SK-N-SH (cell line): ENCODE data around the gene CUEDC1. TPM values are rescaled to one million over a fixed set of nuclear protein-coding genes. Genes with fewer than 3 reads are reported as not detected.

ENCODE experiments used
- CTCF ChIA-PET: fragments of 300-600, 350-600 bp; formaldehyde crosslinking; extraction: SDS; loops from one replicate; lab custom pipeline; 2021; lab: Yijun Ruan, JAX
- POLR2A ChIA-PET: fragments of 350-600 bp; sonication (Branson Sonifier 250); formaldehyde crosslinking; extraction: SDS; loops from one replicate; lab custom pipeline; 2020; ENCODE audit warnings: antibody characterized with exemption, inconsistent platforms; lab: Yijun Ruan, JAX
- DNase-seq: peaks from one replicate; pipeline ENCODE4 v3.0.0; 2012
- H2AFZ ChIP-seq: fragments of 200-600 bp; sonication (generic); 2 replicates; pipeline ENCODE4 v1.8.1; 2016; ENCODE audit warnings: antibody characterized with exemption, mild to moderate bottlenecking, low read depth
- H3F3A ChIP-seq: fragments of 200-600 bp; sonication (generic); replicated peaks from 2 replicates; pipeline ENCODE3; 2016; ENCODE audit warnings: antibody characterized with exemption, mild to moderate bottlenecking; ENCODE audit not compliant: insufficient read depth
- H3K27ac ChIP-seq, 2 experiments: fragments of 200-500 bp in 1 of 2; fragments of 200-600 bp in 1 of 2; sonication (Bioruptor generic) in 1 of 2; sonication (generic), shearing (Covaris generic) in 1 of 2; 2 replicates each; pipeline versions ENCODE4 v1.5.1 to v1.6.1; 2014 to 2016; ENCODE audit warnings: low read depth in 2 of 2, inconsistent platforms in 1 of 2, low read length in 1 of 2, mild to moderate bottlenecking in 1 of 2, mixed read lengths in 1 of 2
- H3K27me3 ChIP-seq: fragments of 200-600 bp; sonication (generic), shearing (Covaris generic); 2 replicates; pipeline ENCODE4 v1.6.1; 2016; ENCODE audit warnings: mixed run types; ENCODE audit not compliant: insufficient read depth
- H3K36me3 ChIP-seq, 2 experiments: fragments of 200-500 bp in 1 of 2; fragments of 200-600 bp in 1 of 2; sonication (Bioruptor generic) in 1 of 2; sonication (generic) in 1 of 2; replicated peaks in 1 of 2; 2 replicates each; pipeline versions ENCODE3 to v1.5.1; 2014 to 2016; ENCODE audit warnings: low read length in 1 of 2, mild to moderate bottlenecking in 1 of 2; ENCODE audit not compliant: insufficient read depth in 2 of 2, control insufficient read depth in 1 of 2
- H3K4me1 ChIP-seq, 2 experiments: fragments of 200-500 bp in 1 of 2; fragments of 200-600 bp in 1 of 2; sonication (Bioruptor generic) in 1 of 2; sonication (generic), shearing (Covaris generic) in 1 of 2; 2 replicates each; pipeline versions ENCODE4 v1.5.1 to v1.6.1; 2014 to 2016; ENCODE audit warnings: low read depth in 1 of 2, low read length in 1 of 2, mixed run types in 1 of 2; ENCODE audit not compliant: insufficient read depth in 2 of 2, control insufficient read depth in 1 of 2
- H3K4me2 ChIP-seq: fragments of 200-600 bp; sonication (generic), shearing (Covaris generic); 2 replicates; pipeline ENCODE4 v1.6.1; 2017; ENCODE audit warnings: mixed run types
- H3K4me3 ChIP-seq, 2 experiments: fragments of 200-500 bp in 1 of 2; fragments of 200-600 bp in 1 of 2; sonication (Bioruptor generic) in 1 of 2; sonication (generic), shearing (Covaris generic) in 1 of 2; 2 replicates each; pipeline versions ENCODE4 v1.5.1 to v1.8.1; 2014 to 2016; ENCODE audit warnings: low read depth in 2 of 2, inconsistent platforms in 1 of 2, low read length in 1 of 2, mild to moderate bottlenecking in 1 of 2, mixed read lengths in 1 of 2, moderate library complexity in 1 of 2
- H3K79me2 ChIP-seq: fragments of 200-600 bp; sonication (generic); 2 replicates; pipeline ENCODE4 v1.8.1; 2017; ENCODE audit warnings: mild to moderate bottlenecking; ENCODE audit not compliant: insufficient read depth
- H3K9ac ChIP-seq: fragments of 200-600 bp; sonication (generic); 2 replicates; pipeline ENCODE4 v1.6.1; 2017; ENCODE audit warnings: mixed run types
- H3K9me2 ChIP-seq: fragments of 200-600 bp; sonication (generic); 2 replicates; pipeline ENCODE4 v1.6.1; 2017; ENCODE audit warnings: mixed run types
- H3K9me3 ChIP-seq: fragments of 200-600 bp; sonication (generic); 2 replicates; pipeline ENCODE4 v1.6.1; 2017; ENCODE audit warnings: mixed run types, mild to moderate bottlenecking, moderate library complexity
- H4K20me1 ChIP-seq: fragments of 200-600 bp; sonication (generic); 2 replicates; pipeline ENCODE4 v1.6.1; 2017; ENCODE audit warnings: mild to moderate bottlenecking, mixed run types; ENCODE audit not compliant: insufficient read depth
- CTCF ChIP-seq: fragments of 200-600 bp; sonication (generic); IDR thresholded peaks from 2 replicates; pipeline ENCODE4 v1.6.1; 2017; ENCODE audit warnings: antibody characterized with exemption, mild to moderate bottlenecking, moderate library complexity
- MEF2A ChIP-seq: IDR thresholded peaks from 2 replicates; pipeline ENCODE4 v1.4.0; 2012; ENCODE audit warnings: low read depth, borderline replicate concordance
- PBX3 ChIP-seq: IDR thresholded peaks from 2 replicates; pipeline ENCODE4; 2012
- POLR2AphosphoS5 ChIP-seq: IDR thresholded peaks from 2 replicates; pipeline ENCODE4 v1.6.1; 2012; ENCODE audit warnings: low read depth, low read length
- RAD21 ChIP-seq: IDR thresholded peaks from 2 replicates; pipeline ENCODE4 v1.6.1; 2012; ENCODE audit warnings: mild to moderate bottlenecking, low read length
- RXRA ChIP-seq: IDR thresholded peaks from 2 replicates; pipeline ENCODE4 v1.4.0; 2012; ENCODE audit warnings: low read depth, mild to moderate bottlenecking, borderline replicate concordance
- SMC3 ChIP-seq: IDR thresholded peaks from 2 replicates; pipeline ENCODE4 v1.6.1; 2012; ENCODE audit warnings: low read depth, low read length, improper control_type of control experiment
- WGBS: methylation state at CpG from one replicate; pipeline ENCODE4 v1.1.6; 2017; ENCODE audit warnings: low lambda C conversion rate; 5-methylcytosine and 5-hydroxymethylcytosine counted together
- polyA plus RNA-seq, 3 experiments: library from polyadenylated mRNA; depleted of rRNA; stranded (reverse); fragments of >200 nt; gene quantifications; 2 replicates each; pipeline ENCODE4 v1.2.3, GENCODE V29; 2012
- TF ChIP-seq, protein P1 (sequence below): IDR thresholded peaks from 2 replicates; pipeline ENCODE4 v1.6.1; 2012; ENCODE audit warnings: mild to moderate bottlenecking, low read depth, low read length, moderate library complexity
- TF ChIP-seq, protein P2 (sequence below): IDR thresholded peaks from 2 replicates; pipeline ENCODE4 v1.4.0; 2012; ENCODE audit warnings: low read depth, borderline replicate concordance

The CUEDC1 gene
- polyA plus RNA-seq, 1 of the 3 experiments (the other 2 are of a cell fraction), result 58.9 TPM

- 0 out of 2 replicates have a peak, but pooled peaks have one; percentile 6 for TF ChIP-seq RXRA
- TF ChIP-seq CTCF, result no peak
- TF ChIP-seq, protein P1, sequence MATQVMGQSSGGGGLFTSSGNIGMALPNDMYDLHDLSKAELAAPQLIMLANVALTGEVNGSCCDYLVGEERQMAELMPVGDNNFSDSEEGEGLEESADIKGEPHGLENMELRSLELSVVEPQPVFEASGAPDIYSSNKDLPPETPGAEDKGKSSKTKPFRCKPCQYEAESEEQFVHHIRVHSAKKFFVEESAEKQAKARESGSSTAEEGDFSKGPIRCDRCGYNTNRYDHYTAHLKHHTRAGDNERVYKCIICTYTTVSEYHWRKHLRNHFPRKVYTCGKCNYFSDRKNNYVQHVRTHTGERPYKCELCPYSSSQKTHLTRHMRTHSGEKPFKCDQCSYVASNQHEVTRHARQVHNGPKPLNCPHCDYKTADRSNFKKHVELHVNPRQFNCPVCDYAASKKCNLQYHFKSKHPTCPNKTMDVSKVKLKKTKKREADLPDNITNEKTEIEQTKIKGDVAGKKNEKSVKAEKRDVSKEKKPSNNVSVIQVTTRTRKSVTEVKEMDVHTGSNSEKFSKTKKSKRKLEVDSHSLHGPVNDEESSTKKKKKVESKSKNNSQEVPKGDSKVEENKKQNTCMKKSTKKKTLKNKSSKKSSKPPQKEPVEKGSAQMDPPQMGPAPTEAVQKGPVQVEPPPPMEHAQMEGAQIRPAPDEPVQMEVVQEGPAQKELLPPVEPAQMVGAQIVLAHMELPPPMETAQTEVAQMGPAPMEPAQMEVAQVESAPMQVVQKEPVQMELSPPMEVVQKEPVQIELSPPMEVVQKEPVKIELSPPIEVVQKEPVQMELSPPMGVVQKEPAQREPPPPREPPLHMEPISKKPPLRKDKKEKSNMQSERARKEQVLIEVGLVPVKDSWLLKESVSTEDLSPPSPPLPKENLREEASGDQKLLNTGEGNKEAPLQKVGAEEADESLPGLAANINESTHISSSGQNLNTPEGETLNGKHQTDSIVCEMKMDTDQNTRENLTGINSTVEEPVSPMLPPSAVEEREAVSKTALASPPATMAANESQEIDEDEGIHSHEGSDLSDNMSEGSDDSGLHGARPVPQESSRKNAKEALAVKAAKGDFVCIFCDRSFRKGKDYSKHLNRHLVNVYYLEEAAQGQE, result no peak
- TF ChIP-seq MEF2A, result no peak
- TF ChIP-seq SMC3, result no peak
- peak; percentile 39; the same call in 1 of the 2 replicates for TF ChIP-seq POLR2AphosphoS5
Measured at GRCh38 chr17:57940653-57941329, 14.4 kb downstream of the CUEDC1 start (continued).

DNA sequence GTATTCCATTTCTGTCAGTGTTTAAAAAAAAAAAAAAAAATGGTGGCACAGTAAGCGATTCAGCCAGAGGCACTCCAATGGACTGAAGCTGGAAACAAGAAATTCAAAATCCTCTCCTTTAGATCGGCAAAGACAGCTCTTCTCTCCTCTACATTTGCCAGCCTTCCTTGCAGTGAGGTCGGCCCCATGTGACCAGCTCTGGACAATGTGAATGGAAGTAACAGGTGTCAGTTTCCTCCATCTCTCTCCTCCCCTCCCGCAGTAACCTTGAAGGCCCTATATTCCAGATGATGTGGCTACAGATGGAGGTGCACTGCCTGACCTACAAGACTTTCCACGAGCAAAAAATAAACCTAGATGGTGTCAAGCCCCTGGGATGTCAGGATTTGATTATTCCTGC lies 15.0 kb downstream of the CUEDC1 start:
- Histone ChIP-seq H3K79me2 (peaks cover 96% of the 10 kb centered on the region), H3K9me3 (no peaks in the 10 kb centered on the region), H3K4me2 (peak overlapping the region; percentile 7; the same call in 1 of the 2 replicates), H3F3A (peaks cover 40% of the 10 kb centered on the region), H3K27ac (peak overlapping the region in 1 of 2 experiments; percentile 17; a peak in 2 of 4 replicates), H3K4me1 (peaks cover 40 to 48% of the 10 kb centered on the region in 2 experiments; a peak in 3 of 4 replicates), H3K9ac (no peak overlapping the region), H3K4me3 (no peak overlapping the region), H3K36me3 (no peaks in the 10 kb centered on the region), H2AFZ (no peak overlapping the region), H3K9me2 (no peaks in the 10 kb centered on the region), H4K20me1 (no peaks in the 10 kb centered on the region), H3K27me3 (no peaks in the 10 kb centered on the region)
- WGBS, result 73% methylated on average over 5 of the region's 5 CpGs
- TF ChIP-seq MEF2A (no peak), PBX3 (peak; percentile 41; the same call in 1 of the 2 replicates), RXRA (no peak), RAD21 (no peak)
- TF ChIP-seq, protein P2, sequence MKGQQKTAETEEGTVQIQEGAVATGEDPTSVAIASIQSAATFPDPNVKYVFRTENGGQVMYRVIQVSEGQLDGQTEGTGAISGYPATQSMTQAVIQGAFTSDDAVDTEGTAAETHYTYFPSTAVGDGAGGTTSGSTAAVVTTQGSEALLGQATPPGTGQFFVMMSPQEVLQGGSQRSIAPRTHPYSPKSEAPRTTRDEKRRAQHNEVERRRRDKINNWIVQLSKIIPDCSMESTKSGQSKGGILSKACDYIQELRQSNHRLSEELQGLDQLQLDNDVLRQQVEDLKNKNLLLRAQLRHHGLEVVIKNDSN, result peak; percentile 84
- CTCF ChIA-PET, result interaction anchor here (1.1 to 6.0 kb wide), 6 partner anchors 8 to 107 kb away, joined by 3 to 39 read pairs (median 12); partner anchors contain the start of gene CUEDC1
- no peak for DNase-seq
- POLR2A ChIA-PET, result interaction anchor here (0.7 to 1.5 kb wide), 5 partner anchors 8 to 67 kb away, joined by 3 to 5 read pairs (median 3); no protein-coding TSS in a partner anchor
